ENCODE results near the gene KRTAP4-16.
"Not testable (repeated sequence)": the region's sequence is repeated elsewhere in the genome, so short reads cannot be mapped to it uniquely, and the experiment has no call there.

The KRTAP4-16 gene

DNA sequence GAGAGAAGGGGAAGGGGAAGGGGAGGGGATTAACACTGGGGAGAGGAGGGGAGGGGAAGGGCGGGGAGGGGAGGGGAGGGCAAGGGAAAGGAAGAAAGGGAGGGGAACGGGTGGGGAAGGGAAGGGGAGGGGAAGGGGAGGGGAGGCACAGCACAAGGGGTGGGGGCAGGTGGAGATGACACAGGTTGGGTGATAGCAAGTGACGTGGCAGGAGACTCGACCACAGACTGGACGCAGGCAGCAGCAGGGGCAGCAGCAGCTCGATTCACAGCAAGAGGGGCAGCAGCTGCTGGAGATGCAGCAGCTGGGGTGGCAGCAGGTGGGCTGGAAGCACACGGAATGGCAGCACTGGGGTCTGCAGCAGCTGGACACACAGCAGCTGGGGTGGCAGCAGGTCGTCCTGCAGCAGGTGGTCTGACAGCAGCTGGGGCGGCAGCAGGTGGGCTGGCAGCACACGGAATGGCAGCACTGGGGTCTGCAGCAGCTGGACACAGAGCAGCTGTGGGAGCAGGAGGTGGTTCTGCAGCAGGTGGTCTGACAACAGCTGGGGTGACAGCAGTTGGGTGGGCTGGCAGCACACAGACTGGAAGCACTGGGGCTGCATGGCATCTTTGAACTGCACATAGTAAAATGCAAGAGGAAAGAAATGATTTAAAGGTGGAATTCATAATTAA lies at the start of gene KRTAP4-16:
Gene KRTAP4-16 (minus strand): TSS at position 624 of the 674 bp plus-strand sequence. CDS start 0 bp downstream, at position 624.
- H3K27ac Mint-ChIP-seq: no peak within 1 kb of the TSS
- H3K9me3 Mint-ChIP-seq: no peaks in the 10 kb centered on the region
- H3K27me3 Mint-ChIP-seq (ENCODE audit: low read depth, poor library complexity): peaks cover 15% of the 10 kb centered on the region
- TF ChIP-seq, protein P1, sequence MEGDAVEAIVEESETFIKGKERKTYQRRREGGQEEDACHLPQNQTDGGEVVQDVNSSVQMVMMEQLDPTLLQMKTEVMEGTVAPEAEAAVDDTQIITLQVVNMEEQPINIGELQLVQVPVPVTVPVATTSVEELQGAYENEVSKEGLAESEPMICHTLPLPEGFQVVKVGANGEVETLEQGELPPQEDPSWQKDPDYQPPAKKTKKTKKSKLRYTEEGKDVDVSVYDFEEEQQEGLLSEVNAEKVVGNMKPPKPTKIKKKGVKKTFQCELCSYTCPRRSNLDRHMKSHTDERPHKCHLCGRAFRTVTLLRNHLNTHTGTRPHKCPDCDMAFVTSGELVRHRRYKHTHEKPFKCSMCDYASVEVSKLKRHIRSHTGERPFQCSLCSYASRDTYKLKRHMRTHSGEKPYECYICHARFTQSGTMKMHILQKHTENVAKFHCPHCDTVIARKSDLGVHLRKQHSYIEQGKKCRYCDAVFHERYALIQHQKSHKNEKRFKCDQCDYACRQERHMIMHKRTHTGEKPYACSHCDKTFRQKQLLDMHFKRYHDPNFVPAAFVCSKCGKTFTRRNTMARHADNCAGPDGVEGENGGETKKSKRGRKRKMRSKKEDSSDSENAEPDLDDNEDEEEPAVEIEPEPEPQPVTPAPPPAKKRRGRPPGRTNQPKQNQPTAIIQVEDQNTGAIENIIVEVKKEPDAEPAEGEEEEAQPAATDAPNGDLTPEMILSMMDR (IDR thresholded peaks at IDR 0.05): no peak
- no peaks in the 10 kb centered on the region for H3K36me3 Mint-ChIP-seq (ENCODE audit: low read depth)
- DNase-seq: no peak
- no peak within 1 kb of the TSS for H3K4me3 Mint-ChIP-seq
- no peaks in the 10 kb centered on the region for H3K4me1 Mint-ChIP-seq

DNA sequence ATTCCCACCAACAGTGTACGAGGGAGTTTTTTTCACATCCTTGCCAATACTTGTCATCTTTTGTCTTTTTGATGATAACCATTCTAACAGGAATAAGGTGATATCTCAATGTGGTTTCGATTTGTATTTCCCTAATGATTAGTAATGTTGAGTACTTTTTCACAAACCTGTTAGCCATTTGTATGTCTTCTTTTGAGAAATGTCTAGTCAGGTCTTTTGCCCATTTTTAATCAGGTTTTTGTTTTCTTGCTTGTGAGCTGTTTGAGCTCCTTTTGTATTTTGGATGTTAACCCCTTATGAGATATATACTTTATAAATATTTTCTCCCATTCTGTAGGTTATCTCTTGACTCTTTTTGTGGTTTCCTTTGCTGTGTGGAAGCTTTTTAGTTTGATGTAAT lies 49.5 kb upstream of the KRTAP4-16 start:
- TF ChIP-seq, protein P1 (IDR thresholded peaks at IDR 0.05): no peak
- no peak overlapping the region for H3K27ac Mint-ChIP-seq
- DNase-seq: no peak
- H3K4me1 Mint-ChIP-seq: no peaks in the 10 kb centered on the region
- H3K27me3 Mint-ChIP-seq (ENCODE audit: low read depth, poor library complexity): peaks cover 7% of the 10 kb centered on the region
- H3K9me3 Mint-ChIP-seq: no peaks in the 10 kb centered on the region
- no peak overlapping the region for H3K4me3 Mint-ChIP-seq
- no peaks in the 10 kb centered on the region for H3K36me3 Mint-ChIP-seq (ENCODE audit: low read depth)

DNA sequence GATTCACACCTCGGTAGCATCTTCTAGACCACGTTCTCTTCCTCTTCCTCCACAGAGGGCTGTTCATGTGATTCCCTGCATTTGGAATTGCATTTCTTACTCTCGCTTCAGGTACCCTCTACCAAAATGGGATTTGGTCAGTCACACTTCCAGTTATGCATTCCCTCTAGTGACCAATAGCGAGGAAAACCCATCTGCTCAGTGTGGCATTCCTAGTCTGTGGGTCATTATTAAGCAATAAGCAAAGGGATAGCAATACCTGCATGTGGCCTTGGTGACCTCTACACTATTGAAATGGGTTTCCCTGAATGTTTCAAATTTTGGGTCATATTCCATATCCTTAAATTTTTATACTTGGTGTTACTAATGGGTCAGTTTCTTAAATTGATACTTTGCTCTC lies 48.0 kb upstream of the KRTAP4-16 start:
- peaks cover 4% of the 10 kb centered on the region for H3K27me3 Mint-ChIP-seq (ENCODE audit: low read depth, poor library complexity)
- TF ChIP-seq, protein P1 (IDR thresholded peaks at IDR 0.05): no peak
- no peaks in the 10 kb centered on the region for H3K36me3 Mint-ChIP-seq (ENCODE audit: low read depth)
- DNase-seq: no peak
- H3K9me3 Mint-ChIP-seq: peaks cover 2% of the 10 kb centered on the region
- H3K4me3 Mint-ChIP-seq: no peak overlapping the region
- H3K27ac Mint-ChIP-seq: no peak overlapping the region
- H3K4me1 Mint-ChIP-seq: no peaks in the 10 kb centered on the region

DNA sequence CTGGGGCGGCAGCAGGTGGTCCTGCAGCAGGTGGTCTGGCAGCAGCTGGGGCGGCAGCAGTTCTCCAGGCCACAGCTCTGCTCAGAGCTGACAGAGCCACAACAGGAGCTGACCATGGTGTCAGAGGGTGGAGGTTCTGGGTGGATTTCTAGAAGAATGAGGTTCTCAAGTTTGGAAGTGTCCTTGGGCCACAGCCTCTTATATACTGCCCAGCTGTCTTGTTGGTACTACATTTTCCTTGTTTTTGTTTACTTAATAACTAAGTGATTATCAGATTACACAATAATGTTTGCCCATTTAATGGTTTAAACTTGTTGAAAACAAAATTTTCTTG lies 47.6 kb upstream of the KRTAP4-16 start, which contains the start of gene KRTAP4-5:
Gene KRTAP4-5 (minus strand): TSS at position 174 of the 334 bp plus-strand sequence. CDS start 58 bp downstream, at position 116.
- Mint-ChIP-seq H3K27me3 (ENCODE audit: low read depth, poor library complexity) (peaks cover 4% of the 10 kb centered on the region), H3K36me3 (ENCODE audit: low read depth) (no peaks in the 10 kb centered on the region), H3K9me3 (peaks cover 5% of the 10 kb centered on the region), H3K4me1 (no peaks in the 10 kb centered on the region), H3K27ac (no peak within 1 kb of the TSS), H3K4me3 (no peak within 1 kb of the TSS)
- TF ChIP-seq, protein P1 (IDR thresholded peaks at IDR 0.05): no peak
- no peak for DNase-seq

DNA sequence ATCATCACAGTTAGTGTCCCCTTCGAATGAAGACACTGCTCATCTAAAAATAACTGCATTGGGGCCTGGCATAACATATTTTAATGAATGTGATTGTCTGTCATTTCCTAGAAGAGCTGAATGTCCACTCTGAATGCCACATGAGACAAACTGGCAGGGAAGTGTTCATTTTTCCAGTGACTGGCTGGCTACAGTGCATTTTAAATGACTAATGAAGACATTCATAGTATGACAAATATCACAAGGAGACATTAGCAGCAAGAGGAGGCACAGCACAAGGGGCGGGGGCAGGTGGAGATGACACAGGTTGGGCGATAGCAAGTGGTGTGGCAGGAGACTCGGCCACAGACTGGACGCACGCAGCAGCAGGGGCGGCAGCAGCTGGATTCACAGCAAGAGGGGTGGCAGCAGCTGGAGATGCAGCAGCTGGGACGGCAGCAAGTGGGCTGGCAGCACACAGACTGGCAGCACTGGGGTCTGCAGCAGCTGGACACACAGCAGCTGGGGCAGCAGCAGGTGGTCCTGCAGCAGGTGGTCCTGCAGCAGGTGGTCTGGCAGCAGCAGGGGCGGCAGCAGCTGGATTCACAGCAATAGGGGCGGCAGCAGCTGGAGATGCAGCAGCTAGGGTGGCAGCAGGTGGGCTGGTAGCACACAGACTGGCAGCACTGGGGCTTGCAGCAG lies 47.1 kb upstream of the KRTAP4-16 start:
- not testable (repeated sequence) for H3K27ac Mint-ChIP-seq; H3K4me3 Mint-ChIP-seq; H3K4me1 Mint-ChIP-seq; DNase-seq; H3K9me3 Mint-ChIP-seq; H3K27me3 Mint-ChIP-seq (ENCODE audit: low read depth, poor library complexity); H3K36me3 Mint-ChIP-seq (ENCODE audit: low read depth)

DNA sequence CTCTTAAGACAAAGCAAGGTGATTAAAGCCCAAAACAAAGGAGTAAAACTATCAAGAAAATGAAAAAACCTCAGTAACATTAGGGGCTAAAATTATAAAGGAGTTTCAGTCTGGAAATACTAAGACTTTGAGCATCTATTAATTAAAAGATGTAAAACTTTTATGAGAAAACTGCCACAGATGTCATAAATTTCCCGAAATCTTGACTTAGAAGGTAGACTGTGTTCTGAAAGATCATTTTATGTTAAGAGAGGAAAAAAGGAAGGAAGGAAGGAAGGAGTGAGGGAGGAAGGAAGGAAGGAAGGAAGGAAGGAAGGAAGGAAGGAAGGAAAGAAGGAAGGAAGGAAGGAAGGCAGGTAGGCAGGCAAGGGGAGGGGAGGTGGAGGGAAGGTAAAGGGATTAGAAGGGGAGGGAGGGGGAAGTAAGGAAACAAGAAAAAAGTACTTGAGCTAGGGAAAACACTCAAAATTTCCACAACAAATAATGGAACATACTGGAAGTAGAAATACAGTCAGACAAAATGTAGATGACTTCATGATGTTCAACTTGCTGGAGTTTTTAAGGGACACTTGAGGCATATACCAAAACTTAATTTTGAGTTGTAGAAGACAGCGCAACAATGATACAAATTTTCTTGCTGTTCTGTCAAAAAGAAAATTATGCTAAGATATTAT lies 45.7 kb upstream of the KRTAP4-16 start:
- Mint-ChIP-seq H3K9me3 (peaks cover 20% of the 10 kb centered on the region), H3K27me3 (ENCODE audit: low read depth, poor library complexity) (peaks cover 4% of the 10 kb centered on the region), H3K4me3 (no peak overlapping the region), H3K36me3 (ENCODE audit: low read depth) (peaks cover 6% of the 10 kb centered on the region), H3K4me1 (no peaks in the 10 kb centered on the region), H3K27ac (no peak overlapping the region)
- TF ChIP-seq, protein P1 (IDR thresholded peaks at IDR 0.05): no peak
- DNase-seq: no peak
